ENCODE measurements around the gene TCOF1. TPM values are rescaled to one million over a fixed set of nuclear protein-coding genes. Genes with fewer than 3 reads are reported as not detected.

TCOF1 gene, protein sequence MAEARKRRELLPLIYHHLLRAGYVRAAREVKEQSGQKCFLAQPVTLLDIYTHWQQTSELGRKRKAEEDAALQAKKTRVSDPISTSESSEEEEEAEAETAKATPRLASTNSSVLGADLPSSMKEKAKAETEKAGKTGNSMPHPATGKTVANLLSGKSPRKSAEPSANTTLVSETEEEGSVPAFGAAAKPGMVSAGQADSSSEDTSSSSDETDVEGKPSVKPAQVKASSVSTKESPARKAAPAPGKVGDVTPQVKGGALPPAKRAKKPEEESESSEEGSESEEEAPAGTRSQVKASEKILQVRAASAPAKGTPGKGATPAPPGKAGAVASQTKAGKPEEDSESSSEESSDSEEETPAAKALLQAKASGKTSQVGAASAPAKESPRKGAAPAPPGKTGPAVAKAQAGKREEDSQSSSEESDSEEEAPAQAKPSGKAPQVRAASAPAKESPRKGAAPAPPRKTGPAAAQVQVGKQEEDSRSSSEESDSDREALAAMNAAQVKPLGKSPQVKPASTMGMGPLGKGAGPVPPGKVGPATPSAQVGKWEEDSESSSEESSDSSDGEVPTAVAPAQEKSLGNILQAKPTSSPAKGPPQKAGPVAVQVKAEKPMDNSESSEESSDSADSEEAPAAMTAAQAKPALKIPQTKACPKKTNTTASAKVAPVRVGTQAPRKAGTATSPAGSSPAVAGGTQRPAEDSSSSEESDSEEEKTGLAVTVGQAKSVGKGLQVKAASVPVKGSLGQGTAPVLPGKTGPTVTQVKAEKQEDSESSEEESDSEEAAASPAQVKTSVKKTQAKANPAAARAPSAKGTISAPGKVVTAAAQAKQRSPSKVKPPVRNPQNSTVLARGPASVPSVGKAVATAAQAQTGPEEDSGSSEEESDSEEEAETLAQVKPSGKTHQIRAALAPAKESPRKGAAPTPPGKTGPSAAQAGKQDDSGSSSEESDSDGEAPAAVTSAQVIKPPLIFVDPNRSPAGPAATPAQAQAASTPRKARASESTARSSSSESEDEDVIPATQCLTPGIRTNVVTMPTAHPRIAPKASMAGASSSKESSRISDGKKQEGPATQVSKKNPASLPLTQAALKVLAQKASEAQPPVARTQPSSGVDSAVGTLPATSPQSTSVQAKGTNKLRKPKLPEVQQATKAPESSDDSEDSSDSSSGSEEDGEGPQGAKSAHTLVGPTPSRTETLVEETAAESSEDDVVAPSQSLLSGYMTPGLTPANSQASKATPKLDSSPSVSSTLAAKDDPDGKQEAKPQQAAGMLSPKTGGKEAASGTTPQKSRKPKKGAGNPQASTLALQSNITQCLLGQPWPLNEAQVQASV (N-terminal part only)
- total RNA-seq (10 to 100 TPM; 50.4 to 67.8 (median 58.4) TPM), total RNA-seq (81.3 to 304 (median 118) reads per million in 29 experiments)
- 36.0 TPM for total RNA-seq (2013)

DNA sequence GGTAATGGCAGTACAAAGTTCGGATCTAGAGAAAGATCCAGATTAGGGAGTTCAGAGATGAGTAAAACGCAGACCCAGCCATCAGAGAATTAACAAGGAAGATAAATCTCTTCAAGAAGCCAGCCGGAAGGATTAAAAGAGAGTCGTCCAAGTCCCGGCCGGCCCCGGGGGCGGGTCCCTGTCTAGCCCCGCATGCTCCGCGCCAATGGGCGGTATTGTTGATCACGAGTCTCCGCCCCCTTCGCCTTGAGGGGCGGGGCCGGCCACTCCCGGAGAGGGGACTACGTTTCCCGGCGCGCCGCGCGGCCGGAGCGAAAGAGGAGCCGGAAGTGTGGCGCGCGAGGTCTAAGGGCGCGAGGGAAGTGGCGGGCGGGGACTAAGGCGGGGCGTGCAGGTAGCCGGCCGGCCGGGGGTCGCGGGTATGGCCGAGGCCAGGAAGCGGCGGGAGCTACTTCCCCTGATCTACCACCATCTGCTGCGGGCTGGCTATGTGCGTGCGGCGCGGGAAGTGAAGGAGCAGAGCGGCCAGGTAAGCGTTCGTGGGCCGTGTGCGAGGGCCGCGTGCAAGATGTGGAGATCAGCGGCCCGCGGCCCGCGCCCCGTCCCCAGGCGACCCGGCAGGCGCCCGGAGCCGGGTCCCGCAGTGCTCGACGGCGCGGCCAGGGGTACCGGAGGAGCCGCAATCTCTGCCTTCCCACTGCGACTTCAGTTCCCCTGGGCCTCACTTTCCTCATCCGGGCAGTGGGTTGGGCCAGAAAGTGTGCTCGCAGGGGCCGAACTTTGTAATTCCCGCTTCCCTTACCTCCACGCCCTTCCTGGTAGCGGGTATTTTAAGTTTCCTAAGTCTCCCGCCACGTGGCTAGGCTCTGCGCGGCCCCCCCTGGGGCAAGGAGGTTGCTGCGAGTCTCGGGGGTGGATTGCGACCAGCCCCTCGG, at the start of gene TCOF1:
TCOF1 (plus strand) TSS at position 372 of the 935 bp plus-strand sequence; CDS start at position 422, 50 bp downstream.
- H3K4me1 Mint-ChIP-seq = peaks cover 42 to 49% (median 48%) of the 10 kb centered on the region in 3 donors
- no peaks in the 10 kb centered on the region for H3K27me3 Mint-ChIP-seq

DNA sequence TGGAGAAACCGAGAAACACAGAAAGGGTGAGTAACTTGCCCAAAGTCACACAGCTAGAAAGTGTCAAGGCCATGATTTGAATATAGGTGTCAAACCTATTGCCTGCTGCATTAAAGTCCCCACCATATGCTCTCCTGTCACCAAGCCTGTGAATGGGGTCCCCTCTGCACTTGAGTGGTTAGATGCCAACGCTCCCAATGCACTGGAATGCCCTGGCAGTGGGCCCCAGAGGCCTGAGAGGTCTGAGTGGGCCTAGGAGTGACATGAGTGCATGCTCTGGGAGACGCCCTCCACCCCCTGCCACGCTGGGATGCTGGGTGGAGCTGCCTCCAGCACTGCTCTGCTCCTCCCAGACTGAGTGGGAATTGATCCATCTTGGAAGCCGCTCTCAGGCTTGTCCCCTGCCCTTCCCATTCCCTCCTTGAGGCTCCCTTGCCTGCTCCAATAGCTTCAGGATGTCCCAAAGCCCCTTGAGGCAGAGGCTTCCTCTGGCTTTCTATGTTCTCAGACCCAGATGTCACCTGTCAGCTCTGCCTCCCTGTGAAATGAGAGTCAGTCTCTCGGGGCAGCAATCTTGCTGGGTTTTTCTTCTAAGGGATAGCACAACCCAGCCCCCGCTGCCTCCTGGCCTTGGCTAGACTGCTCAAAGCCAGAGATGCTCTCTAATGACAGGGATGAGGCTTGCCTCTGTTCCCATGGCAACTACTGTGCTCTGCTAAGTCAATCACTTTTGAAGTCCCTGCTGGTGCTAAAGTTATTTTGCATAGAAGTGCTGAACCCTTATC, 48.2 kb upstream of the TCOF1 start:
- Histone ChIP-seq H3K27ac (ENCODE audit: low read length) (no peak overlapping the region), H3K9me3 (no peaks in the 10 kb centered on the region), H3K4me3 (ENCODE audit: control insufficient read depth in 1 of 2, extremely low read depth in 1 of 2, low read length in 1 of 2) (no peak overlapping the region), H3K27me3 (replicated peaks in 1 of 2; ENCODE audit: control insufficient read depth in 2 of 2, extremely low read depth in 1 of 2, insufficient read depth in 2 of 2, low read length in 1 of 2) (peaks cover 4 to 15% of the 10 kb centered on the region in 2 experiments), H3K36me3 (ENCODE audit: control insufficient read depth in 2 of 2, extremely low read depth in 1 of 2, insufficient read depth in 1 of 2, low read length in 1 of 2) (no peaks in the 10 kb centered on the region), H3K4me1 (ENCODE audit: control insufficient read depth in 1 of 2, extremely low read depth in 1 of 2, insufficient read depth in 2 of 2, low read length in 2 of 2) (no peaks in the 10 kb centered on the region)
- no peak overlapping the region for H3K4me3 Mint-ChIP-seq
- H3K9me3 Mint-ChIP-seq = no peaks in the 10 kb centered on the region
- no peak overlapping the region for H3K27ac Mint-ChIP-seq
- H3K27me3 Mint-ChIP-seq = peaks cover 4% of the 10 kb centered on the region in 2 donors
- DNase-seq = no peak
- ChIA-PET POLR2A (no interaction called here), CTCF (interaction anchor here in 1 of 2 donors (0.5 kb wide), 1 partner anchor 867 kb away, joined by 4 read pairs; no protein-coding TSS in a partner anchor)
- H3K4me1 Mint-ChIP-seq = peaks cover 0 to 6% (median 2%) of the 10 kb centered on the region in 3 donors
- H3K36me3 Mint-ChIP-seq = no peaks in the 10 kb centered on the region
- ATAC-seq (replicated peaks in 1 of 4) = no peak
- WGBS (ENCODE audit: insufficient coverage) = 56% methylated on average over 6 of the region's 7 CpGs

More for the DNA sequence above, at the start of gene TCOF1:
- no peaks in the 10 kb centered on the region for H3K9me3 ChIP-seq
- under 1% methylated on average over 83 of the region's 90 CpGs for WGBS (ENCODE audit: insufficient coverage)
- POLR2A ChIA-PET = interaction anchor here in 1 of 2 donors (0.6 to 0.8 kb wide), 2 partner anchors 54 to 121 kb away, joined by 3 read pairs; no protein-coding TSS in a partner anchor
- peak within 1 kb of the TSS; percentile 48 for H3K27ac ChIP-seq (ENCODE audit: low read length)
- no peaks in the 10 kb centered on the region for H3K9me3 Mint-ChIP-seq
- peaks cover 3 to 31% of the 10 kb centered on the region in 2 donors for H3K36me3 ChIP-seq (ENCODE audit: control insufficient read depth in 2 of 2, extremely low read depth in 1 of 2, insufficient read depth in 1 of 2, low read length in 1 of 2)
- H3K36me3 Mint-ChIP-seq = peaks cover 22% of the 10 kb centered on the region
- CTCF ChIA-PET = no interaction called here
- peaks cover 0 to 2% of the 10 kb centered on the region in 2 experiments for H3K27me3 ChIP-seq (replicated peaks in 1 of 2; ENCODE audit: control insufficient read depth in 2 of 2, extremely low read depth in 1 of 2, insufficient read depth in 2 of 2, low read length in 1 of 2)
- DNase-seq = peak; percentile 91 to 98 (median 95)
- H3K4me3 Mint-ChIP-seq = peak within 1 kb of the TSS; percentile 85 to 88 (median 86)
- H3K27ac Mint-ChIP-seq = peak within 1 kb of the TSS; percentile 88 to 96
- peaks cover 4 to 34% of the 10 kb centered on the region in 2 experiments for H3K4me1 ChIP-seq (ENCODE audit: control insufficient read depth in 1 of 2, extremely low read depth in 1 of 2, insufficient read depth in 2 of 2, low read length in 2 of 2)
- H3K4me3 ChIP-seq (ENCODE audit: control insufficient read depth in 1 of 2, extremely low read depth in 1 of 2, low read length in 1 of 2) = peak within 1 kb of the TSS; percentile 54 to 71
- peak; percentile 97 to 99 (median 98) for ATAC-seq (replicated peaks in 1 of 4)

DNA sequence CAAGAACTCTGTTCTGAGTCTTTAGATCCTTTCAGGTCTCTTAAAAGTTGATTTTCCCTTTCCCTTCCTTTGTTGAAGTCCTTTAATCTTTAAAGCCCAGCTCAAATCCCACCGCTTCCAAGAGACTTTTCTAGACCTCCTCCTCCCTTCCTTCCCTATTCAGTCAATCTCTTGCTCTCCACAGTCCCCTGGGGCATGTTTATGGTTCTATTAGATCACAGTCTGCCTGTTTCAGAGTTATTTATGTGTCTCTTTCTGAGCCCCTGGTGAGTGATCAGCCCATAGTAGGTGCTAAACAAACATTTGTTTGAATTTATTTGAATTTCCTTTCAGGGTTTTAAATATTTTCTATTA, 47.6 kb upstream of the TCOF1 start:
- H3K36me3 ChIP-seq (ENCODE audit: control insufficient read depth in 2 of 2, extremely low read depth in 1 of 2, insufficient read depth in 1 of 2, low read length in 1 of 2) = no peaks in the 10 kb centered on the region
- no peak overlapping the region for H3K4me3 ChIP-seq (ENCODE audit: control insufficient read depth in 1 of 2, extremely low read depth in 1 of 2, low read length in 1 of 2)
- no peak overlapping the region for H3K27ac Mint-ChIP-seq
- ATAC-seq (replicated peaks in 1 of 4) (no peak), DNase-seq (no peak)
- peaks cover 0 to 6% (median 2%) of the 10 kb centered on the region in 3 donors for H3K4me1 Mint-ChIP-seq
- H3K27me3 Mint-ChIP-seq = peaks cover 3 to 4% of the 10 kb centered on the region in 2 donors
- no peak overlapping the region for H3K4me3 Mint-ChIP-seq
- POLR2A ChIA-PET = no interaction called here
- H3K27me3 ChIP-seq (replicated peaks in 1 of 2; ENCODE audit: control insufficient read depth in 2 of 2, extremely low read depth in 1 of 2, insufficient read depth in 2 of 2, low read length in 1 of 2) = peaks cover 0 to 11% of the 10 kb centered on the region in 2 experiments
- H3K4me1 ChIP-seq (ENCODE audit: control insufficient read depth in 1 of 2, extremely low read depth in 1 of 2, insufficient read depth in 2 of 2, low read length in 2 of 2) = no peaks in the 10 kb centered on the region
- H3K9me3 ChIP-seq = no peaks in the 10 kb centered on the region
- H3K9me3 Mint-ChIP-seq = no peaks in the 10 kb centered on the region
- no CpG with 5 or more reads among the region's 1 CpG for WGBS (ENCODE audit: insufficient coverage)
- H3K36me3 Mint-ChIP-seq = no peaks in the 10 kb centered on the region
- CTCF ChIA-PET = interaction anchor here in 1 of 2 donors (0.5 kb wide), 1 partner anchor 866 kb away, joined by 4 read pairs; no protein-coding TSS in a partner anchor
- H3K27ac ChIP-seq (ENCODE audit: low read length) = no peak overlapping the region

DNA sequence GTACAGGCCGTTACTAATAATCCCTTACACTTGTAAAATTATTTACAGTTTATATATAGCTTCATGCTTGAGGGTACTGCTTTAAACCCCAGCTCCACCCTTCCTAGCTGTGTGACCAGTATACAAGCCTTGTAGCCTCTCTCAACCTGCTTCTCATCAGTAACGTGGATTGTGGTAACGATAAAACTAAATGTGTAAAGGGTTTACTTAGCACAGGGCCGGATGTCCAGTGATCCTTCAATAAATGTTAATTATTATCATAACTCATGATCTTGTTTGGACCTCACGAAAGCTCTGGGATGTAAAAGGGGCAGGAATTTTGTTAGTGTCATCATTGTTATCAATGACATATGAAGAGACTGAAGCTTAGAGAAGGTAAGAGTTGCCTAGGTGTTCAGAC, 47.3 kb upstream of the TCOF1 start:
- WGBS (ENCODE audit: insufficient coverage) = no CpG with 5 or more reads among the region's 5 CpGs
- peaks cover 0 to 6% (median 2%) of the 10 kb centered on the region in 3 donors for H3K4me1 Mint-ChIP-seq
- ChIA-PET POLR2A (no interaction called here), CTCF (interaction anchor here in 1 of 2 donors (0.5 kb wide), 1 partner anchor 866 kb away, joined by 4 read pairs; no protein-coding TSS in a partner anchor)
- peaks cover 3 to 4% of the 10 kb centered on the region in 2 donors for H3K27me3 Mint-ChIP-seq
- no peak overlapping the region for H3K4me3 Mint-ChIP-seq
- DNase-seq (no peak), ATAC-seq (replicated peaks in 1 of 4) (no peak)
- H3K27me3 ChIP-seq (replicated peaks in 1 of 2; ENCODE audit: control insufficient read depth in 2 of 2, extremely low read depth in 1 of 2, insufficient read depth in 2 of 2, low read length in 1 of 2) = peaks cover 0 to 11% of the 10 kb centered on the region in 2 experiments
- H3K36me3 Mint-ChIP-seq = no peaks in the 10 kb centered on the region
- no peaks in the 10 kb centered on the region for H3K4me1 ChIP-seq (ENCODE audit: control insufficient read depth in 1 of 2, extremely low read depth in 1 of 2, insufficient read depth in 2 of 2, low read length in 2 of 2)
- no peak overlapping the region for H3K4me3 ChIP-seq (ENCODE audit: control insufficient read depth in 1 of 2, extremely low read depth in 1 of 2, low read length in 1 of 2)
- H3K27ac ChIP-seq (ENCODE audit: low read length) = no peak overlapping the region
- H3K27ac Mint-ChIP-seq = no peak overlapping the region
- H3K9me3 ChIP-seq = no peaks in the 10 kb centered on the region
- no peaks in the 10 kb centered on the region for H3K36me3 ChIP-seq (ENCODE audit: control insufficient read depth in 2 of 2, extremely low read depth in 1 of 2, insufficient read depth in 1 of 2, low read length in 1 of 2)
- no peaks in the 10 kb centered on the region for H3K9me3 Mint-ChIP-seq

DNA sequence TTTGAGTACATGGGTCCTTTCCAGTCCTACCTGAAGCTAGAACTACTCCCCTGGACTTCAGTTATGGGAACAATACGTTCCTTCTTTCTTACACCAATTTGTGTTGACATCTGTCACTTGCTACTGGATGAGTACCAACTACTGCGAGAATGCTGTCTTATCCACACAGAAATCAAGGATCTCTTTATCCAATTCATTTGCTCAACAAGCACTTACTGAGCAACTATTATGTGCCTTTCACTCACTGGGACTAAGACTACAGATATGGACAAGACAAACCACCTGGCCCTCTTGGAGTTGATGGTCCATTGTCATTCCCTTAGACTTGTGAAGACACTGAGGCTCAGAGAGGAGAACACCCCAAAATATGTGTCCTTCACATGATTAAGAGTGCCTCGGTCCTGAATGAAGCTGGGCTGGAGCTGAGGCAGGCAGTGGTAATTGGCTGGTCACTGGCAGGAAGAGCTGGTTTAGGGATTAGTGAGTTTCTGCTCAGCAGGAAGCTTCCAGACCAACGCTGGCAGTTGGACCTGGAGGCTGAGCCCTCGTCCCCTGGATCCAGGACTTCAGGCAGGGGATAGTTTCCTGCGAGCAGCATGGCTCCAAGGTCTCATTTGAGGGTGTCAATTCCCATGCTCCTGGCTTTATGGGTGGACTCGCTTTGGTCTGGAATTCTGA, 46.3 kb upstream of the TCOF1 start:
- POLR2A ChIA-PET = no interaction called here
- CTCF ChIA-PET = no interaction called here

More for the DNA sequence above, 46.3 kb upstream of the TCOF1 start:
- Mint-ChIP-seq H3K27ac (no peak overlapping the region), H3K9me3 (no peaks in the 10 kb centered on the region), H3K4me3 (no peak overlapping the region), H3K4me1 (no peaks in the 10 kb centered on the region), H3K27me3 (peaks cover 3 to 4% of the 10 kb centered on the region in 2 donors), H3K36me3 (no peaks in the 10 kb centered on the region)
- 57% methylated on average over 5 of the region's 7 CpGs for WGBS (ENCODE audit: insufficient coverage)
- Histone ChIP-seq H3K27me3 (replicated peaks in 1 of 2; ENCODE audit: control insufficient read depth in 2 of 2, extremely low read depth in 1 of 2, insufficient read depth in 2 of 2, low read length in 1 of 2) (peaks cover 0 to 11% of the 10 kb centered on the region in 2 experiments), H3K4me1 (ENCODE audit: control insufficient read depth in 1 of 2, extremely low read depth in 1 of 2, insufficient read depth in 2 of 2, low read length in 2 of 2) (no peaks in the 10 kb centered on the region), H3K9me3 (no peaks in the 10 kb centered on the region), H3K4me3 (ENCODE audit: control insufficient read depth in 1 of 2, extremely low read depth in 1 of 2, low read length in 1 of 2) (no peak overlapping the region), H3K36me3 (ENCODE audit: control insufficient read depth in 2 of 2, extremely low read depth in 1 of 2, insufficient read depth in 1 of 2, low read length in 1 of 2) (no peaks in the 10 kb centered on the region), H3K27ac (ENCODE audit: low read length) (no peak overlapping the region)
- DNase-seq (no peak), ATAC-seq (replicated peaks in 1 of 4) (no peak)

Data from T-cell (primary cell).